Measurements from ENCODE around the gene ADGB.
"Not testable (repeated sequence)": the region's sequence is repeated elsewhere in the genome, so short reads cannot be mapped to it uniquely, and the experiment has no call there.

ADGB gene

GRCh38 chr6:146770275-146770964 lies 171.6 kb downstream of the ADGB start:
- peak in 1 of 2 experiments; percentile 23 for DNase-seq

DNA sequence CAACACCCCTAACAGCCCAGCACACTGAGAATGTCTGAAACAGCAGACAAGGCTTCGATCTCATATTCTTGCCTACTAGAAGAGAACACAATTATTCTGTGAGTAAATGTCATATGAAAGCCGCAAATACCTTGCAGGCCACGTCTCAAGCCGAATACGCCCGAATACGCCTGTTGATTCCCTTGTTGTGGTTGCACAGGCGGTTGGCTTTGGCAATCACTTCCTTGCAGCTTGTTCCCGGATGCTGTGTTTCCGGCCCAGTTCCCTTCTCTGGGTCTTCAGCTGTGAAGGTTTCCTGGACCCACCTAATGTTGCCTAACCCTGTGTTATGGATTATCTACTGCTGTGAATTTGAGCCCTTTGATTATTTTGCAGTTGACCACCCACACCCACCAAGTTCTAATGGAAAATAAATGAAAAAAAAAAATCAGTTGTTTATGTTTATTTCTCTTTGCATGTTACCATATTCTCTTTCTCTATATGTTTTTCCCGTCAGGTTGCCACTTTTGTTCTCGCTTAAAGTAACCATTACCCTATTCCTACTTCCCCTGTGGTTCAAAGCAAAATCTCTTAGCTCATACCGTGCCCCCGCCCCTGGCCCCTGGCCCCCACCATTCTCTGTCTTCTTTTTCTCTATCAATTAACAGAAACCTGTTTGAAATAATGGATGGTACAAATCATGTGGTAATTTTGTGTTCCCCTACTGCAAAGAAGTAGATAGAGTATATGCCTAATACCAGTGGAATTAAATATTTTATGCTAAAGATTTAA lies 172.4 kb downstream of the ADGB start:
- peak; percentile 42 to 48 for DNase-seq

- no peak for DNase-seq
Measured at GRCh38 chr6:146775220-146775619, 176.4 kb downstream of the ADGB start.

DNA sequence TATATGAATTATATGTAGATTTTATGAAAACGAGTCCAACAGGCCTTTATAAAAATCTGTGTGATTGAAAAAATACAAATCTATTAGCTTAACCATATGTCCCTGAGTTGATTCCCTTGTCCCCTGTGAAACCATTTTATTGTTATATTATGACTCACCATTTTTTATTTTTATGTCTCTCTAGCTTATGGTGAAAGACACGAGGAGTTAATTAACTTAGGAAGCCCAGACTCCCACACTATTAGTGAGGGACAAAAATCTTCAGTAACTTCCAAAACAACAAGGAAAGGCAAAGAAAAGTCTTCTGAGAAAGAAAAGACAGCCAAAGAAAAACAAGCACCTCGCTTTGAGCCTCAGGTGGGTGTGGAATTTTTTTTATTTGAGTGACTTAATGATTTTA lies 183.1 kb downstream of the ADGB start:
- no peak for DNase-seq

GRCh38 chr6:146785001-146785585 lies 186.3 kb downstream of the ADGB start:
- peak in 1 of 2 experiments; percentile 24 for DNase-seq

DNA sequence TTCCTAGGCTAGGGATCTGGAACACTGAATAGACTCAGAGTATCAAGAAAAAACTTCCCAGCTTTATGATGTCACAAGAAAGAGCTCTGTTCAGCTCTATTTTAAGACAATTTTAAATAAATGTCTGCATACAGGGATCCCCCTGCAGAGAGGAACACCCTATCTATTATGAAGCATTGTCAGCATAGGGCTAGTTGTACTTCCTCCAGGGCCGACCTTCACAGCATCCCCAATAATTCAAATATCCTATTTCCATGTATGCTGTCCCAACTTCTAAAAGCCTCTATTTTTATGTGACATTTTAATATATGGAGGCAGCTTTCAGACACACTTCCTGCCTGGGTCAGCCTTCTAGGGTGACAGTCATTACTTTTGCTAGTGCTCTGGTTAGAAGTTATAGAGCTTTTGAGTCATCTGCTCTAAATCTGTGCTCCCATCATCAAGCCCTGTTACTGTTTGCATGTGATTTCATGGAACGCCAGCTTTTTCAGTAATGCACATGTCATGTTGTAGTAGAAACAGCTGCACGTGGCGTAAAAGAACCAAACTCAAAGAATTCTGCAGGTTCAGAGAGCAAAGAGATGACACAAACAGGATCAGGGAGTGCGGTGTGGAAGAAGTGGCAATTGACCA lies 189.2 kb downstream of the ADGB start:
- DNase-seq = no peak

GRCh38 chr6:146790561-146791091 lies 191.9 kb downstream of the ADGB start:
- DNase-seq = no peak

- no peak for DNase-seq
Measured at GRCh38 chr6:146791930-146792329, 193.2 kb downstream of the ADGB start.

- DNase-seq = not testable (repeated sequence)
Measured at GRCh38 chr6:146793218-146793617, 194.4 kb downstream of the ADGB start.

GRCh38 chr6:146795479-146796133 lies 196.8 kb downstream of the ADGB start:
- no peak for DNase-seq

- not testable (repeated sequence) for DNase-seq
Measured at GRCh38 chr6:146803167-146803566, 204.4 kb downstream of the ADGB start.

DNA sequence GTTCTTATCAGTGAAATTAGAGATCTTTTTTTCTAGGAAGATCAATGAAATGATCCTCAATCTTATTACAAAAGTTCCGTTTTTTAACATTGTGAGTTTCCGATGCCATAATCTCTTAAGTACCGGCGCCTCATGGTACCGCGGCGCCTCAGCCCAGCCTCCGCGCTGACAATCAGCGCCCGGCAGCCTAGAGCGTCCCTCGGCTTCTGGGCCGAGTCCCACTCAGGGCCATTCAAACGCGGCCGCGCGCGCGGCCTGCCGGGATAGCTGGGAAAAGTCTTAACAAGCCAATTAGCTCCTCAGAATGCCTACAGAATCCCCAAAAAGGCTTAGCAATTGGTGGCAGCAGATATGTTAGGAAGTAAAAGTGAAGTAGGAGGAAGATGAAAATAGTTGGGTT lies 204.8 kb downstream of the ADGB start:
- DNase-seq = no peak

- DNase-seq = no peak
Measured at GRCh38 chr6:146805546-146806325, 207.0 kb downstream of the ADGB start.

DNA sequence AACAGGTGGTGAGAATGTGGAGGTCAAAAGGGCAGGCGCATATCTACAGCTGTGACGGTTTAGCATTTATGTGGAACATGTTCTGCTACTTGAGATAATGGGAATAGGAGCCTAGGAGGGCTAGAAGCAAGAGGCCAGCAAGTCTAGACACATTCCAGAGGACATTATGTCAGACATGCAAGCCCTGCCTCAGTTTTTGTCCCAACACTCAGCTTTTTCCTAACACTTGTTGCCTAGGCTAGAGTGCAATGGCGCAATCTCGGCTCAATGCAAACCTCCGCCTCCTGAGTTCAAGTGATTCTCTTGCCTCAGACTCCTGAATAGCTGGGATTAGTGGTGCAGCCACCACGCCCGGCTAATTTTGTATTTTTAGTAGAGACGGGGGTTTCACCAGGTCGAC lies 210.2 kb downstream of the ADGB start:
- not testable (repeated sequence) for DNase-seq

DNA sequence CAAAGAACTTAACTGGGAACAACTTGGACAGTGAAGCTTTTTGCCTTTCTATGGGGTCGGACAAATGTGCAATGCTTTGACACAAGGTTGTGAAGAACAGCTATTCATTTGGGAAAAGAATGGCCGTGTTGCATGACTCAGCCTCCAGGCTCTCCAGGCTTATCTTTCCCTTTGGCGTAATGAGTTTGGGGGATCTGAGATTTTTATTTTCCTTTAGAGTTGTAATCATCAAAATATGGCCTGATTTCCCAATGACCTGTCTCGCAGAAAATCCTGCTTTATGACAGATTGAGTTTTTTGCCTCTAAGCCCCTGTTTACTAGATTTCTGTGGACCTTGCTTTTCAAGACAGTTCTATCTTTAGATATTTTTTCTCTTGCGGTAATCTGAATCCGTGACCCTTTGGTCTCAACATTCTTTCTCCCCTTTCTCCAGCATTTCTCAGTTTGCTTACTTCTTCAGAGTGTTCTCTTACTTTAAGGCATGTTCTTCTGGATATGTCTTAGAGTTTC lies 214.1 kb downstream of the ADGB start:
- DNase-seq = not testable (repeated sequence)

DNA sequence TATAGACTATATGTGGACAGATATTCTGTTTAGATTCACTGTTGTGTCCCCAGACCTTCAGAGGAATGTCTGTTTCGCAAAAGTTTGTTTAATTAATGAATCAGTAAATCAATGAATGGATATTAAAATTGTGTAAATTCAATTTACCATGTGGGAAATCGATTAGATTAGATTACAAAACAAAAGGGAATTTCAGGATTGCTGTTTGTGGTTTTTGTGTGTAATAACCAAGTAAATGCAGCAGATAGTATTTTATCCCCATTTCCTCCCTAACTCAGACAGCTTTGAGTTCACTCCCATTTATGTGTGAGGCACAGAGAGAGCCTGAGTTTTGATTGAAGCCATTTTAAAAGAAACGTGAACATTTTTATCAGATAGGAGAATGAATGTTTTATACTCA lies 214.8 kb downstream of the ADGB start:
- no peak for DNase-seq

- no peak for DNase-seq
Measured at GRCh38 chr6:146814148-146814750, 215.5 kb downstream of the ADGB start.

DNA sequence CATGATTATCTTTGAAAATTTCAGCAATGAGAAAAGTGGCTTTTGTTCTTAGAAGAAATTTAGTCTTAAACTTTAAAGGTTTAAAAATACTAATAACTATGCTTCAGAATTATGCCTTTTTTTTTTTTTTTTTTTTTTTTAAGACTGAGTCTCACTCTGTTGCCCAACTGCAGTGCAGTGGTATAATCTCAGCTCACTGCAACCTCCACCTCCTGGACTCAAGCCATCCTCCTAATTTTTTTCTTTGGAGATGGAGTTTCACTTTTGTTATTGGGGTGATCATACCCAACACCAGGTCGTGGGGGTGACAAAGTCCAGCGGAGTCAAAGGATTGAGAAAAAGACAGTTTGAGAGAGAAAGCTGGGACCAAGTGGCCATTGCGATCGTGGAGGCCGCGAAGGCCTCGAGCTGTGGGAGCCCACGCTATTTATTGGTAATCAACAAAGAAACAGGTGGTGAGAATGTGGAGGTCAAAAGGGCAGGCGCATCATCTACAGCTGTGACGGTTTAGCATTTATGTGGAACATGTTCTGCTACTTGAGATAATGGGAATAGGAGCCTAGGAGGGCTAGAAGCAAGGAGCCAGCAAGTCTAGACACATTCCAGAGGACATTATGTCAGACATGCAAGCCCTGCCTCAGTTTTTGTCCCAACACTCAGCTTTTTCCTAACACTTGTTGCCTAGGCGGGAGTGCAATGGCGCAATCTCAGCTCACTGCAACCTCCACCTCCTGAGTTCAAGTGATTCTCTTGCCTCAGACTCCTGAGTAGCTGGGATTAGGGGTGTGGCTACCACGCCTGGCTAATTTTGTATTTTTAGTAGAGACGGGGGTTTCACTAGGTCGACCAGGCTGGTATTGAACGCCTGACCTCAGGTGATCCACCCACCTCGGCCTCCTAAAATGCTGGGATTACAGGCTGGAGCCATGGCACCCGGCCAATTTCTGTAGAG lies 217.0 kb downstream of the ADGB start:
- DNase-seq = not testable (repeated sequence)

GRCh38 chr6:146819596-146820320 lies 221.0 kb downstream of the ADGB start:
- no peak for DNase-seq

Measured in activated T-cell treated with anti-CD3 and anti-CD28 coated beads, Interleukin-2, amount 50 U/mL, for 48 hours (primary cell).